HK-2 (cell line): ENCODE data around the gene TSG101.

ENCODE experiments used
- DNase-seq: peaks from one replicate; pipeline ENCODE4 v3.0.0-alpha.2; 2018; ENCODE audit not compliant: unreplicated experiment

TSG101 gene

GRCh38 chr11:18526521-18527296, at the start of gene TSG101:
Gene TSG101 (minus strand): TSS chr11:18526942. CDS start chr11:18526816, 126 bp downstream.
- DNase-seq = peak; percentile 89

DNA sequence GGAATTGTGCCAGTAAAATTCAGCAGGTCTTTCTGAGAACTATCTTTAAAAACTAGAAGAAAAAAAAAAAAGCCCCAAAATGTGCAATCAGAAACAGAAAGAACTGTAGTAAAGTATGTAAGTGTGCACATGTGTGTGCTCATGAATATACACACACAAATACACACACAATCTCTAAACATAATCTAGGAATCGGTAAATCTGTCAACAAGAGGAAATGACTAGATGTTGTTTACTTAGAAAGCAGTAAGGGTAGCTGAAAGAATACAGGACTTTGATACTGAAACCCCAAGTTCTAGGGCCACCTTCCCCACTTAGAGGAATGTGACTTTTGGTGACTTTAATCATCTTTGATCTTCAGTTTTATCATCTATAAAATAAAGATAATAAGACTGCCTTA, 48.6 kb upstream of the TSG101 start:
- DNase-seq = no peak

DNA sequence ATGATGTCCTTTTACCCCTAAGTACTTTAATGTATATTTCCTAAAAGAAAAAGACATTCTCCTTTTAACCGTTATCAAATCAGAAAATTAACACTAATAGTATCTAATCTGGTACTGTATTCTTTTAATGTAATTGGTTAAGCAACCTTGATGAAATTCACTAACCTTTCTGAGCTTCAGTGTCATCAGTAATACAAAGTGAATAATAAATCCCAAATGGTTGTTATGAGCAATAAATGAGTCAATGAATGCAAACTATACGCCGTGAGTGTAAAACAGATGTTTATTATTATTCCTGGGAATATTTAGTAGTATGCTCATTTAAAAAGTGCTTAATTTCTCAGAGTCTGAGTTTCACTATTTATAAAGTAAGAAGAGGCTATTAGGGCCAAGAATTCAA, 40.3 kb upstream of the TSG101 start:
- DNase-seq = no peak

DNA sequence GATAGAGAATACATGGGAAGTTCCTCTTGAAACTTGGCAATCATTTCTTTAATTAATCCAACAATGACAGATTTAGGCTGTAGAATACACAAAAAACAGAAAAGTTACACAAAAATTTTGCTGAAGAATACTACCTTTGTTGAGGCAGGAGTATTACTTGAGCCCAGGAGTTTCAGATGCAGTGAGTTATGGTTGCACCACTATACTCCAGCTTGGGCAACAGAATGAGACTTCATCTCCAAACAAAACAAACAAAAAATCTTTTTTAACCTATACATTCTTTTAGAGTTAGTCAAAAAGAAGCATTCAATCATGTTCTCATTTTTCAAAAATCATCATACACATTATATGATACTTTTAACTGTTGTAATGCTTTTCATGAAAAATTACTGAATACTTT, 39.7 kb upstream of the TSG101 start:
- no peak for DNase-seq

GRCh38 chr11:18564149-18564548, 37.4 kb upstream of the TSG101 start:
- no peak for DNase-seq

- DNase-seq = no peak
These were observed 36.5 kb upstream of the TSG101 start for GRCh38 chr11:18563090-18563730.

- DNase-seq = no peak
These were observed 21.3 kb upstream of the TSG101 start for GRCh38 chr11:18548001-18548400.

- no peak for DNase-seq
These were observed 13.7 kb upstream of the TSG101 start for GRCh38 chr11:18540207-18541009.

- DNase-seq = no peak
These were observed 9.5 kb upstream of the TSG101 start for GRCh38 chr11:18536209-18536608.

- DNase-seq = no peak
These were observed 7.5 kb upstream of the TSG101 start for GRCh38 chr11:18534245-18534644.

DNA sequence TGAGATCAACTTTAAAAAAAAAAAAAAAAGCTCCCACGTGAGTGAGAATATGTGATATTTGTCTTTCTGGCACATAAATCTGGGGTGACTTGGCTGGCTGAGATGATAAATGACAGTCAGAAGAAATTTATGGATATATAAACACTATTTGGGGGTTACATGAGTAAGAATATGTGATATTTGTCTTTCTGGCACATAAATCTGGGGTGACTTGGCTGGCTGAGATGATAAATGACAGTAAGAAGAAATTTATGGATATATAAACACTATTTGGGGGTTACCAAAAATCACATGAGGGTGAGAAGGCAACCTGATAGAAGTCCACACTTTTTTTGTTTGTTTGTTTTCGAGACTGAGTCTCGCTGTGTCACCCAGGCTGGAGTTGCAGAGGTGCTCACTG, 6.6 kb upstream of the TSG101 start:
- DNase-seq = no peak

- no peak for DNase-seq
These were observed 770 bp upstream of the TSG101 start for GRCh38 chr11:18527512-18527911.

DNA sequence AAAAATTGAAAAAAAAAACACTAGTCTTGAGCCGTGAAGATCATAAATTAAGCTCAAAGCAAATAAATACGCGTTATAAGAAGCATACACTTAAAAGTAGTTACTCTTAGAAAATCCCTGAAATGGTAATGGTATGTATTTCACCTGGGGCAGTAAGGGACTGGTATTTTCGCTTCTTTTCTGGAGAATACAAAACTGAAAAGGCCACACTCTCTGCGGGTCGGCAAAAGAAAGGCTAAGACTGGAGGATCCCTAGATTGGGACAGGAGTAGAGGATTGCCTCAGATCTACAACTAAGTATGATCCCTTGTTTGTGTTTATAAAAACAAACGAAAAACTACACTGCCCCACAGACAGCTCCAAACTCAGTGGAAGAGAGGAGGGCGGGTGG, 617 bp downstream of the TSG101 start:
- no peak for DNase-seq

DNA sequence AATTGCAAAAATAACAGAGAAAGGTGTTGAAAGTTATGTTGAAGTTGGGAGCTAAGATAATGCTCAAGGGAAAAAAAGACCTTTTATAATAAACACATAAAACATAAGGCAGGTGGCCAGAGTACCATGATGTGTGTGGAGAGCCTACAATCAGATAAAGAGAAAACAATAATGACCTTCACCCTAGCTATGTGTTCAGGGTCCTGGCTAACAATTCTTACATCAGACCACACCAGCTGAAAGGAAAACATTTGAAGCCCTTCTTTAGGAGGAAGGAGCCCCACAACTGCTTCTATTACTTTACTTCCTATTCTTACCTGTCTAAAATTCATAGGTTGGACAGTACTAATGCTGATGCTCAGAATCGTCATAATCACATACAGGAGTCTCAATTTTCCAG, 2.5 kb downstream of the TSG101 start:
- no peak for DNase-seq

- DNase-seq = no peak
These were observed 3.7 kb downstream of the TSG101 start for GRCh38 chr11:18523084-18523483.

- DNase-seq = no peak
These were observed 4.4 kb downstream of the TSG101 start for GRCh38 chr11:18522388-18522787.

DNA sequence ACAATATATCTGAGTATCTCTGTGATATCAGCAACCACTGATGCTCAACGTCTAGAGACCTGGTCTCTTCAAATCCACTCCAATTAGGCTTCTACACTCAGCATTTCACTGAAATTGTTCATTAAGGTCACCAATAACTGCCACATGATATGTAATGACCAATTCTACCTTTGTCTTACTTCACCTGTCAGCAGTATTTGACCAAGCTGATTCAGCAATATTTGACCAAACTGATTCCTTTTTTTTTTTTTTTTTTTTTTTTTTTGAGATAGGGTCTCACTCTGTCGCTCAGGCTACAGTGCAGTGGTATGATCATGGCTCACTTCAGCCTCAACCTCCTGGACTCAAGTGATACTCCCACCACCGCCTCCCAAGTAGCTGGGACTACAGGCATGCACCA, 5.6 kb downstream of the TSG101 start:
- DNase-seq = no peak

DNA sequence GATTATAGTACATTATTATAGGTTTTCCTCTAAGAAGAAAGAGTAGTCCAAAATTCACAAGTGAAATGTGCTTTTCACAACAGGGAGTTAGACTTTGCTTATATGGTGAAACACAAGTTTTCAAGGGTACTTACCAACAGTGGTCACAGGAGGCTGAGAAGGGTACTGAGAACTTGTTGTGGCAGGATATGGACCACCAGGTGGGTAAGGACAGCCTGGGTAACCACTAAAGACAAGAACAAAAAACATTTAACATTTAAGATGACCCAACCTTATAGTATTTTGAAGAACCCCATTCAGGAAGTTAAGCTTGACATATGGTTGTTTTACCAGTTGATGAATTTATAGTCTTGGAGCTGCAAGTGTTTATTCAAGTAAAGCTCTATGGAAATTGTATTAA, 24.4 kb downstream of the TSG101 start:
- no peak for DNase-seq

- DNase-seq = no peak
These were observed 25.1 kb downstream of the TSG101 start for GRCh38 chr11:18501629-18502028.

DNA sequence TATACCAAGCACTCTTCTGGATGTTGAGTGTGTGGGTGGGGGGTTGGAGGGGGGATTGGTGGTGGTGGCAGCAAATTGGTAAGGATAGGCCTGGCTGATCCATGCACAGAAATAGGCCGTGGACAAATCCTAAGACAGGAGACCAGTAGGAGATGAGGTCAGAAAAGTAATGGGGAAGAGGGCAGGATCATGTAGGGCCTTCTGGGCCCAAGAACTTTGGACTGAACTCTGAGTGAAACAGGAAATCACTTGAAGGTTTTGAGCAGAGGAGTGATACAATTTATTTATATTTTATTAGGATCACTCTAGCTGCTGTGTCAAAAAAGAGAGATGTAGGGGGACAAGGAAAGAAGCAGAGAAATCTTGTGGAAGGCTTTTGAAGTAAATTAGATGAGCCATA, 28.7 kb downstream of the TSG101 start:
- no peak for DNase-seq

DNA sequence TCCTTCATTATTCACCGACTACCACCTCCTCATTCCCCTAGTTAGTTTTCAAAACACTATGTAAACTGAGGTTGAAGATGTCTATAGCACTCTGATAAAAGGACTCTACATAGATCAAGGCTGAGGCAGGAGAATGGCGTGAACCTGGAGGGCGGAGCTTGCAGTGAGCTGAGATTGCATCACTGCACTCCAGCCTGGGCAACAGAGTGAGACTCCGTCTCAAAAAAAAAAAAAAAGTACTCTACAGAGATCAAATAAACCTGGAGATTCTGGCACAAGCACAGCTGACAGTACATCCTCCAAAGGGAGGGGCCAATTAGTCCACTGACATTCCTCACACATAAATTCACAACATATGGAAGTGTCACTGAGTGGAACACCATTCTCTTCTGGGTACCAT, 31.0 kb downstream of the TSG101 start:
- DNase-seq = no peak

GRCh38 chr11:18495271-18495670, 31.5 kb downstream of the TSG101 start:
- no peak for DNase-seq

- no peak for DNase-seq
These were observed 33.4 kb downstream of the TSG101 start for GRCh38 chr11:18493310-18493709.
